ENCODE measurements around the gene MITF.

Gene MITF

GRCh38 chr3:69739204-69740102 is at the start of gene MITF:
TSS of gene MITF (plus strand) at chr3:69739464. CDS start at chr3:69739598, 134 bp downstream.
- no peak for DNase-seq (ENCODE audit: low read depth)

- DNase-seq (ENCODE audit: low read depth): no peak
Observed at GRCh38 chr3:69691860-69692259, 47.4 kb upstream of the MITF start.

GRCh38 chr3:69692761-69693160 is 46.5 kb upstream of the MITF start:
- no peak for DNase-seq (ENCODE audit: low read depth)

- no peak for DNase-seq (ENCODE audit: low read depth)
Observed at GRCh38 chr3:69695443-69695842, 43.8 kb upstream of the MITF start.

GRCh38 chr3:69695933-69696332 is 43.3 kb upstream of the MITF start:
- DNase-seq (ENCODE audit: low read depth): no peak

- DNase-seq (ENCODE audit: low read depth): no peak
Observed at GRCh38 chr3:69696367-69696766, 42.9 kb upstream of the MITF start.

GRCh38 chr3:69697381-69697780 is 41.9 kb upstream of the MITF start:
- DNase-seq (ENCODE audit: low read depth): no peak

GRCh38 chr3:69698728-69699127 is 40.5 kb upstream of the MITF start:
- DNase-seq (ENCODE audit: low read depth): no peak

- no peak for DNase-seq (ENCODE audit: low read depth)
Observed at GRCh38 chr3:69699183-69699582, 40.1 kb upstream of the MITF start.

GRCh38 chr3:69700949-69701348 is 38.3 kb upstream of the MITF start:
- no peak for DNase-seq (ENCODE audit: low read depth)

- no peak for DNase-seq (ENCODE audit: low read depth)
Observed at GRCh38 chr3:69710153-69710977, 28.9 kb upstream of the MITF start.

GRCh38 chr3:69712269-69712668 is 27.0 kb upstream of the MITF start:
- no peak for DNase-seq (ENCODE audit: low read depth)

- DNase-seq (ENCODE audit: low read depth): no peak
Observed at GRCh38 chr3:69712933-69713332, 26.3 kb upstream of the MITF start.

- no peak for DNase-seq (ENCODE audit: low read depth)
Observed at GRCh38 chr3:69715204-69715603, 24.1 kb upstream of the MITF start.

- no peak for DNase-seq (ENCODE audit: low read depth)
Observed at GRCh38 chr3:69716119-69716518, 23.1 kb upstream of the MITF start.

GRCh38 chr3:69718866-69719586 is 20.2 kb upstream of the MITF start:
- DNase-seq (ENCODE audit: low read depth): no peak

- DNase-seq (ENCODE audit: low read depth): no peak
Observed at GRCh38 chr3:69719587-69720122, 19.6 kb upstream of the MITF start.

- DNase-seq (ENCODE audit: low read depth): no peak
Observed at GRCh38 chr3:69720824-69721223, 18.4 kb upstream of the MITF start.

- no peak for DNase-seq (ENCODE audit: low read depth)
Observed at GRCh38 chr3:69723389-69723788, 15.9 kb upstream of the MITF start.

GRCh38 chr3:69724722-69725435 is 14.4 kb upstream of the MITF start:
- DNase-seq (ENCODE audit: low read depth): no peak

GRCh38 chr3:69725994-69726571 is 13.2 kb upstream of the MITF start:
- no peak for DNase-seq (ENCODE audit: low read depth)

Data from activated T-cell treated with anti-CD3 and anti-CD28 coated beads for 1 hour (primary cell).